H54 (cell line): ENCODE data around the gene HDX.
"Not testable (repeated sequence)": the region's sequence is repeated elsewhere in the genome, so short reads cannot be mapped to it uniquely, and the experiment has no call there.

Experiments used
- DNase-seq: peaks from one replicate; pipeline ENCODE4 v3.0.0; 2011; ENCODE audit warnings: low spot score, mixed read lengths; ENCODE audit not compliant: insufficient read length
- FAIRE-seq: peaks from 3 replicates; lab custom pipeline; 2011; peaks lifted over from hg19 to GRCh38; lab: Jason Lieb, UNC
- POLR2A ChIP-seq: IDR thresholded peaks from 2 replicates; pipeline ENCODE4 v1.6.1; 2011; ENCODE audit warnings: low read depth, mild to moderate bottlenecking, low read length

The HDX gene

DNA sequence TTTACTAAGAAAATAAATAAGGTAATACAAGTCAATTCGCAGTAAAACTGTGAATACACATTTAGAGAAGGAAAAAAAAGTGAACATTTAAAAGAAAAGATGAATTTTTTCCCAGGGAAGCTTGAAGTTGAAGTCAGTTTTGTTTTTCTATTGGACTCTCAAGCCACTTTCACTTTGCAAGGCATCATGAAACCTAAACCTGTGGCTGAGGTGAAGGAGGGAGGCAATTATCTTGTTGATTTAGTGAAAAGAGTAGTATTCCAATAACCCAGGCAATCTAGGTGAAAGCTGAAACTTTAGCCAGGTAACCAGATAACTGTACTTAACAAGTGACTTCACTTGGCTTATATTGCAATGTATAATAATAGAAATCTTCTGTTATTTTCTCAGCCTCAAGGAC is 138.6 kb downstream of the HDX start:
- DNase-seq, result no peak
- no peak for FAIRE-seq
- TF ChIP-seq POLR2A, result no peak

- FAIRE-seq, result no peak
- no peak for DNase-seq
- TF ChIP-seq POLR2A, result no peak
Observed at GRCh38 chrX:84363051-84363450, 139.2 kb downstream of the HDX start.

GRCh38 chrX:84362184-84362838 is 139.9 kb downstream of the HDX start:
- TF ChIP-seq POLR2A, result no peak
- no peak for FAIRE-seq
- no peak for DNase-seq

GRCh38 chrX:84358271-84358670 is 144.0 kb downstream of the HDX start:
- FAIRE-seq (no peak), DNase-seq (no peak)
- TF ChIP-seq POLR2A, result no peak

DNA sequence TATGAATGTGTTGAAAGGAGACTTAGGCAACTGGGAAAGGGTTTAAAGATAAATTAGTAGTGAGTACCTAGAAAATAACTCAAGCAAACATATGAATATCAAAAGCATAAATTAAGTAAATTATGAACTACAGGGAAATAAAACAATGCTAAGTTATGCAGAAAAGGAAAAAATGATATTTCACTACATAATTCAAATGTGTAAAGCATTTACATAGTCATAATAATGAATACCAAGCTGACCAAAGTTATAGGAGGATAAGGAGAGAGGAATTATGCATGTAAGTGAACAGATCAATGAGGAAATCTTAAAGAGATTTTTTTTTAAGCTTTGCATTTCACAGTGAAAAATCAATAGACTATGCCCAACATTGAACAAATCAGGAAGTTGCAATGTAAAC is 145.0 kb downstream of the HDX start:
- DNase-seq, result no peak
- no peak for TF ChIP-seq POLR2A
- FAIRE-seq, result no peak

DNA sequence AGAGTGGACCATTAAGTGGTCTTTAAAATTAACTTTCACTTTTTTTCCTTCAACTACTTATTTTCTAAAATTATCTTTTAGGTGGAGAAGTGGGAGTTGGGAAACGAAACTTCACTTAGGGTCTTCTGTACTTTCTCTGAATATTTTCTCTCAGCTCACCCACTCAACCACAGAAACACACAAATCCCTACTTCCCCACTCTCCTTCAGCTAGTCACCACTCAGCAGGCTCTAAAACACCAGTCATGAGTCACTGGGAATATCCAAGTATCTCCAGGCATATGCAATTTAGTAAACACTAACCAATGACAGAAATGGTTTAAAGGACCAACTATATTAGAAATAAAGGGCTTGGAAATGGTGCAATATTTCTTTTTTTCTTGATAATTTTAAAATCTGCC is 161.3 kb downstream of the HDX start:
- FAIRE-seq (no peak), DNase-seq (no peak)
- no peak for TF ChIP-seq POLR2A

DNA sequence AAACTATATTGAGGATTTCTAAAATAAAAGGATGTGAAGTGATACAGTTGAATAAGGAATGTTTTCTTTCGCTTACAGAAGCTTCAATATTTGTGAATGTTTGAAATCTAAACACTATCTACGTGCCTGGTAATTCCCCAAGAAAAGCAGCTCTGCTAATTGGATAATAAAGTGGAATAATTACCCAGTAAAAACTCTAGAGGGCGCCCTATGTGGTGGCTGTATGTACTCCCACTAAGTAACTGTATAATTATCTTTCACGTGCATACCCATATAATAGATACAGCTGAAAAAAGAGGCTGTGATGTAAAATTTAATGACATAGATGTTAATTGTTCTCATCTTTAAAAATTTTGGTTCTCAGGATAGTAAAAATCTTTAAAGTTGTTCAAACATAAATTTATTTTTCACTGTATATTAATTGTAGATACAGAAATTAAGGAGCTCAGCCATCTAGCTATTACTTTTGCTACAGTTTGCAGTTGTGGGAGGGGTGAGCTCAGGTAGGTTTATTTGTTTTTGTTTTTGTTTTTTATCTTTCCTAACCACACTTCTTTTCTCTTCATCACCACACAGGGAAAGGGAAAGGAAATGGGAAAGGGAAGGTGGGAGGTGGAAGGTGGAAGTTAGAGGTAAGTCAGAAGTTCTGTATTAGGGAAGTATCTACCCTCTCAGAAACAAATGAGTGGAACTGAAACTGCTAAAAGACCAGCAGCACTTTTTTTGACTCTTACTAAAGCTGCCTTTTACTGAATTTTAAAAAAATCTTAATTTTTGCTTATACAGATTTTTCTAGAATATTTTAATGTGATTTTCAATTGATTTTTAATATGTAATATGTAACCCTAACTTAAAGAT is 162.5 kb downstream of the HDX start:
- TF ChIP-seq POLR2A, result no peak
- DNase-seq (no peak), FAIRE-seq (no peak)

DNA sequence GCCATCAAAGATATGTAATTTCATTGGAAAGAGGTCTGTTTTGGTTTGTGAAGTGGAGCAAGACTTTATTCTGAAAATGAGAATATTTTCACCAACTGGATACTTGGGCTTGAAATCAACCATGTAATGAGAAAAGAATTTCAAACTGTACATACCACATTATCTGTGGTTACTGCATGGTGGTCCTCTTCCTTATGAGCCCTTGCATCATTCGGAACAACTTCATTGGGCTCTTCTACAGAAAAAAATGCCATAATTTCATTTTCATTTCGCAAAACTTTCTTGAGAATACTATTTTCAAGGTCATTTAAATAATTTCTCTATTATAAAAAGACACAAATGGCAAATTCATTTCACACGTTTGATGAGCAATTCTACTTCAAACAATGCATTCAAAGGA is 165.6 kb downstream of the HDX start:
- no peak for TF ChIP-seq POLR2A
- FAIRE-seq (no peak), DNase-seq (no peak)

DNA sequence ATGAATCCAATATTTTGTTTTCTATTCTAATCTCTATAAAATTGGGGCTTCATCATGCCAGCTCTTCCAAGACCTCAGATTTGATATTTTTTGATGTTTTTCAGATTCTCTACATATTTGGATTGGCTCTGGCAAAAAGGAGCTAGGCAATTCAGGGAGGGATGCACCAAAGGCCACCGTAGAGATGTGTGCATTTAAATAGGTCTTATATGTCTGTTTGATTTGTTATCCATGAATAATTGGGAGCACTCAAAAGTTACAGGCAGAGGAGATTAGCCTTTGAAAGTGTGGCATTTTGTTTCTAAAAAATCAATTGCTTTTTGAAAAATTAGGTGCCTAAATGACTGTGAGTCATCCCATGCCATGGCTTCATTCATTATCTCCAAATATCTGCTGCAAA is 167.1 kb downstream of the HDX start:
- DNase-seq, result no peak
- TF ChIP-seq POLR2A, result no peak
- FAIRE-seq, result no peak

GRCh38 chrX:84322083-84322827 is 180.0 kb downstream of the HDX start:
- TF ChIP-seq POLR2A, result no peak
- DNase-seq (no peak), FAIRE-seq (no peak)

GRCh38 chrX:84320614-84321013 is 181.6 kb downstream of the HDX start:
- no peak for FAIRE-seq
- DNase-seq, result no peak
- no peak for TF ChIP-seq POLR2A

DNA sequence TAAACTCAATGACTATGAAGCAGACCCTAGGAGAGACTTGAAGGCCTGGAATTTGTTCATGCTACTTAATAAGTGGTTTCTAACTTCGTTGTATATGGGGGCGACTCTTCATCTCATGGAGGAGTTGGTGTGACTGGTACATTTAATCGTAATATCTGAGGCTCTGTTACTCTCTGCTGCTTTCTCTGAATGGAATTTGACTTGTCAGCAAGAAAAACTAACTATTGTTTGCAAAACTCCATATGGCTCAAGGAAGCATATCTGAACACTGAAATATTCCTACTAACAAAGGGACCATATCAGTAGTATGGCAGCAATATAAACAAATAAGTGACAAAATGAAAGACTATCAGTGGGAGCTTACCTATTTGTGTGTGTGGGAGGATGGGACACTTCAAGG is 182.2 kb downstream of the HDX start:
- DNase-seq (no peak), FAIRE-seq (no peak)
- TF ChIP-seq POLR2A, result no peak

DNA sequence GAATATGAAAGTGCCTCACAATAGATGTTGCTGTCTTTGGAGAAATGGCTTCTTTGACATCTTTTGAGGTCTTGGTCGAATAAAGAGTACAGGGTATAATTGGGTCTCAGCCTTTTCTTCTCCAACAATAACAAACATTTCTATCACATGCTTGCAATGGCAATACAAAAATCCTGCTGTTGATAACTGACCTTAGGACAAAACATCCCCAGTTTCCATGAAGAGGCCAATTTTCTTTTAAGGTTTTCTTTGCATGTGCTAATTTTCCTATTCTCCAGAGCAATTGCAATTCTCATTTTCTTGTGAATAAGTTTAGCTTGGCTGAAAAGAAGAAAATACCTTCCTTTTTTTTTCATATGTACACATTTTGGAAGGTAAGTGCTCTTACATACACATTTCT is 183.6 kb downstream of the HDX start:
- TF ChIP-seq POLR2A, result no peak
- no peak for DNase-seq
- no peak for FAIRE-seq

GRCh38 chrX:84315946-84316345 is 186.3 kb downstream of the HDX start:
- FAIRE-seq, DNase-seq: not testable (repeated sequence)
